ENCODE measurements around the gene EIF4G1. TPM values are rescaled to one million over a fixed set of nuclear protein-coding genes. Genes with fewer than 3 reads are reported as not detected.

EIF4G1 gene
- total RNA-seq, 1 donor from 2014 or later: 403 TPM

- peaks cover 36% of the 10 kb centered on the region for H3K4me1 Mint-ChIP-seq (ENCODE audit: low read depth)
- H3K36me3 Mint-ChIP-seq (ENCODE audit: low read depth): peaks cover 78% of the 10 kb centered on the region
- H3K4me3 Mint-ChIP-seq (ENCODE audit: unreplicated experiment): no peak overlapping the region
- no peak for DNase-seq (ENCODE audit: low spot score)
- no peaks in the 10 kb centered on the region for H3K9me3 Mint-ChIP-seq (ENCODE audit: low read depth)
- no peaks in the 10 kb centered on the region for H3K27me3 Mint-ChIP-seq (ENCODE audit: low read depth)
- TF ChIP-seq, protein P1, sequence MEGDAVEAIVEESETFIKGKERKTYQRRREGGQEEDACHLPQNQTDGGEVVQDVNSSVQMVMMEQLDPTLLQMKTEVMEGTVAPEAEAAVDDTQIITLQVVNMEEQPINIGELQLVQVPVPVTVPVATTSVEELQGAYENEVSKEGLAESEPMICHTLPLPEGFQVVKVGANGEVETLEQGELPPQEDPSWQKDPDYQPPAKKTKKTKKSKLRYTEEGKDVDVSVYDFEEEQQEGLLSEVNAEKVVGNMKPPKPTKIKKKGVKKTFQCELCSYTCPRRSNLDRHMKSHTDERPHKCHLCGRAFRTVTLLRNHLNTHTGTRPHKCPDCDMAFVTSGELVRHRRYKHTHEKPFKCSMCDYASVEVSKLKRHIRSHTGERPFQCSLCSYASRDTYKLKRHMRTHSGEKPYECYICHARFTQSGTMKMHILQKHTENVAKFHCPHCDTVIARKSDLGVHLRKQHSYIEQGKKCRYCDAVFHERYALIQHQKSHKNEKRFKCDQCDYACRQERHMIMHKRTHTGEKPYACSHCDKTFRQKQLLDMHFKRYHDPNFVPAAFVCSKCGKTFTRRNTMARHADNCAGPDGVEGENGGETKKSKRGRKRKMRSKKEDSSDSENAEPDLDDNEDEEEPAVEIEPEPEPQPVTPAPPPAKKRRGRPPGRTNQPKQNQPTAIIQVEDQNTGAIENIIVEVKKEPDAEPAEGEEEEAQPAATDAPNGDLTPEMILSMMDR (IDR thresholded peaks at IDR 0.05): no peak
- no peak overlapping the region for H3K27ac Mint-ChIP-seq (ENCODE audit: unreplicated experiment)
Observed at GRCh38 chr3:184328516-184328915, 14.1 kb downstream of the EIF4G1 start.

GRCh38 chr3:184332370-184333090 lies 18.1 kb downstream of the EIF4G1 start:
- DNase-seq (ENCODE audit: low spot score): no peak
- Mint-ChIP-seq H3K4me1 (ENCODE audit: low read depth) (peaks cover 61% of the 10 kb centered on the region), H3K4me3 (ENCODE audit: unreplicated experiment) (no peak overlapping the region), H3K36me3 (ENCODE audit: low read depth) (peaks cover 54% of the 10 kb centered on the region), H3K27me3 (ENCODE audit: low read depth) (no peaks in the 10 kb centered on the region), H3K9me3 (ENCODE audit: low read depth) (no peaks in the 10 kb centered on the region), H3K27ac (ENCODE audit: unreplicated experiment) (peak overlapping the region; percentile 97)
- TF ChIP-seq, protein P1 (IDR thresholded peaks at IDR 0.05): no peak

- TF ChIP-seq, protein P1 (IDR thresholded peaks at IDR 0.05): no peak
- H3K4me1 Mint-ChIP-seq (ENCODE audit: low read depth): peaks cover 67% of the 10 kb centered on the region
- DNase-seq (ENCODE audit: low spot score): no peak
- peak overlapping the region; percentile 97 for H3K27ac Mint-ChIP-seq (ENCODE audit: unreplicated experiment)
- H3K27me3 Mint-ChIP-seq (ENCODE audit: low read depth): no peaks in the 10 kb centered on the region
- peaks cover 52% of the 10 kb centered on the region for H3K36me3 Mint-ChIP-seq (ENCODE audit: low read depth)
- no peak overlapping the region for H3K4me3 Mint-ChIP-seq (ENCODE audit: unreplicated experiment)
- no peaks in the 10 kb centered on the region for H3K9me3 Mint-ChIP-seq (ENCODE audit: low read depth)
Observed at GRCh38 chr3:184333190-184333589, 18.8 kb downstream of the EIF4G1 start.

- Mint-ChIP-seq H3K9me3 (ENCODE audit: low read depth) (no peaks in the 10 kb centered on the region), H3K27me3 (ENCODE audit: low read depth) (no peaks in the 10 kb centered on the region), H3K4me1 (ENCODE audit: low read depth) (peaks cover 69% of the 10 kb centered on the region), H3K36me3 (ENCODE audit: low read depth) (peaks cover 49% of the 10 kb centered on the region), H3K27ac (ENCODE audit: unreplicated experiment) (peak overlapping the region; percentile 97), H3K4me3 (ENCODE audit: unreplicated experiment) (no peak overlapping the region)
- TF ChIP-seq, protein P1 (IDR thresholded peaks at IDR 0.05): no peak
- no peak for DNase-seq (ENCODE audit: low spot score)
Observed at GRCh38 chr3:184333700-184334099, 19.3 kb downstream of the EIF4G1 start.

GRCh38 chr3:184334470-184335158 lies 20.2 kb downstream of the EIF4G1 start:
- Mint-ChIP-seq H3K4me3 (ENCODE audit: unreplicated experiment) (no peak overlapping the region), H3K4me1 (ENCODE audit: low read depth) (peaks cover 68% of the 10 kb centered on the region), H3K27ac (ENCODE audit: unreplicated experiment) (peak overlapping the region; percentile 97), H3K27me3 (ENCODE audit: low read depth) (no peaks in the 10 kb centered on the region), H3K36me3 (ENCODE audit: low read depth) (peaks cover 42% of the 10 kb centered on the region), H3K9me3 (ENCODE audit: low read depth) (no peaks in the 10 kb centered on the region)
- no peak for DNase-seq (ENCODE audit: low spot score)
- TF ChIP-seq, protein P1 (IDR thresholded peaks at IDR 0.05): no peak
